ENCODE results near the gene MYH10.

- no peak for TF ChIP-seq EZH2 (IDR thresholded peaks at IDR 0.05; ENCODE audit: insufficient read depth, poor library complexity, severe bottlenecking)
- no peak for TF ChIP-seq EZH2phosphoT487 (IDR thresholded peaks at IDR 0.05; ENCODE audit: insufficient read depth, low read depth)
Observed at GRCh38 chr17:8628609-8629169, 1.8 kb downstream of the MYH10 start.
